Activated T-cell treated with anti-CD3 and anti-CD28 coated beads for 24 hours (primary cell): ENCODE measurements around the gene CHI3L1.

Experiments
- DNase-seq: peaks from one replicate; pipeline ENCODE4 v3.0.0-alpha.2; 2020; ENCODE audit warnings: low read depth

CHI3L1 gene

GRCh38 chr1:203180611-203181330, 5.7 kb downstream of the CHI3L1 start:
- no peak for DNase-seq

- DNase-seq, result no peak
Measured at GRCh38 chr1:203179667-203180005, 6.9 kb downstream of the CHI3L1 start.

- DNase-seq, result no peak
Measured at GRCh38 chr1:203178821-203179666, 7.5 kb downstream of the CHI3L1 start.

GRCh38 chr1:203178083-203178482, 8.4 kb downstream of the CHI3L1 start:
- DNase-seq, result no peak

GRCh38 chr1:203177470-203178039, 8.9 kb downstream of the CHI3L1 start:
- DNase-seq, result no peak

- no peak for DNase-seq
Measured at GRCh38 chr1:203177036-203177405, 9.5 kb downstream of the CHI3L1 start.

GRCh38 chr1:203176273-203177035, 10.1 kb downstream of the CHI3L1 start:
- no peak for DNase-seq

GRCh38 chr1:203175827-203176241, 10.7 kb downstream of the CHI3L1 start:
- DNase-seq, result no peak

- DNase-seq, result no peak
Measured at GRCh38 chr1:203175237-203175826, 11.2 kb downstream of the CHI3L1 start, which contains the start of gene MYBPH. Gene MYBPH (minus strand): TSS chr1:203175826. CDS start chr1:203175755, 71 bp downstream.

- DNase-seq, result no peak
Measured at GRCh38 chr1:203174324-203174985, 12.0 kb downstream of the CHI3L1 start.

- no peak for DNase-seq
Measured at GRCh38 chr1:203173566-203173965, 12.9 kb downstream of the CHI3L1 start.

GRCh38 chr1:203173011-203173555, 13.4 kb downstream of the CHI3L1 start:
- DNase-seq, result no peak

GRCh38 chr1:203172184-203173010, 14.1 kb downstream of the CHI3L1 start:
- DNase-seq, result peak; percentile 37

- DNase-seq, result no peak
Measured at GRCh38 chr1:203171341-203172183, 14.9 kb downstream of the CHI3L1 start.

GRCh38 chr1:203170625-203171330, 15.7 kb downstream of the CHI3L1 start:
- no peak for DNase-seq

- no peak for DNase-seq
Measured at GRCh38 chr1:203169770-203170520, 16.6 kb downstream of the CHI3L1 start.

GRCh38 chr1:203168991-203169390, 17.5 kb downstream of the CHI3L1 start:
- no peak for DNase-seq
